Measurements from ENCODE around the gene RANGRF.

The RANGRF gene

GRCh38 chr17:8287651-8288335, 677 bp upstream of the RANGRF start:
- no peak for FAIRE-seq
- no peak for TF ChIP-seq CTCF (IDR thresholded peaks at IDR 0.05; ENCODE audit: insufficient read depth, missing control alignments)
- DNase-seq (ENCODE audit: insufficient read length, low spot score) = no peak

GRCh38 chr17:8289103-8289397, 580 bp downstream of the RANGRF start:
- FAIRE-seq = no peak
- DNase-seq (ENCODE audit: insufficient read length, low spot score) = peak; percentile 83
- no peak for TF ChIP-seq CTCF (IDR thresholded peaks at IDR 0.05; ENCODE audit: insufficient read depth, missing control alignments)

- no peak for TF ChIP-seq CTCF (IDR thresholded peaks at IDR 0.05; ENCODE audit: insufficient read depth, missing control alignments)
- no peak for DNase-seq (ENCODE audit: insufficient read length, low spot score)
- FAIRE-seq = no peak
These were observed 1.6 kb downstream of the RANGRF start for GRCh38 chr17:8290043-8290442.

- no peak for FAIRE-seq
These were observed 4.3 kb downstream of the RANGRF start for GRCh38 chr17:8292639-8293395.

GRCh38 chr17:8294361-8294760, 5.9 kb downstream of the RANGRF start:
- no peak for DNase-seq (ENCODE audit: insufficient read length, low spot score)
- TF ChIP-seq CTCF (IDR thresholded peaks at IDR 0.05; ENCODE audit: insufficient read depth, missing control alignments) = no peak
- no peak for FAIRE-seq

More at GRCh38 chr17:8292639-8293395, 4.3 kb downstream of the RANGRF start:
- DNase-seq (ENCODE audit: insufficient read length, low spot score) = no peak
- TF ChIP-seq CTCF (IDR thresholded peaks at IDR 0.05; ENCODE audit: insufficient read depth, missing control alignments) = no peak

- FAIRE-seq = no peak
- TF ChIP-seq CTCF (IDR thresholded peaks at IDR 0.05; ENCODE audit: insufficient read depth, missing control alignments) = no peak
- no peak for DNase-seq (ENCODE audit: insufficient read length, low spot score)
These were observed 6.4 kb downstream of the RANGRF start for GRCh38 chr17:8294814-8295316.

- FAIRE-seq (no peak), DNase-seq (ENCODE audit: insufficient read length, low spot score) (no peak)
- no peak for TF ChIP-seq CTCF (IDR thresholded peaks at IDR 0.05; ENCODE audit: insufficient read depth, missing control alignments)
These were observed 11.8 kb downstream of the RANGRF start for GRCh38 chr17:8300226-8300625.

Measured in D721Med (cell line).